T-helper 2 cell treated with Interferon-gamma antibody and Interleukin-4, amounts not matched to agents 5 μg/mL and 100 μg/mL, for 36 hours (primary cell): Measurements from ENCODE around the gene GTF2A1.

Experiments used
- DNase-seq: peaks from one replicate; pipeline ENCODE4 v3.0.0; 2021; ENCODE audit warnings: low spot score
- H3K27ac Mint-ChIP-seq: one replicate; pipeline ENCODE4 v1.8.0; 2021; ENCODE audit warnings: mild to moderate bottlenecking, mixed read lengths
- H3K27me3 Mint-ChIP-seq: one replicate; pipeline ENCODE4 v1.8.0; 2021; ENCODE audit warnings: low read depth, mixed read lengths
- H3K36me3 Mint-ChIP-seq: one replicate; pipeline ENCODE4 v1.8.0; 2021; ENCODE audit warnings: low read depth, mixed read lengths
- H3K4me1 Mint-ChIP-seq: one replicate; pipeline ENCODE4 v1.8.0; 2021; ENCODE audit warnings: low read depth, mixed read lengths
- H3K4me3 Mint-ChIP-seq: one replicate; pipeline ENCODE4 v1.8.0; 2022; ENCODE audit warnings: mild to moderate bottlenecking, moderate library complexity, mixed read lengths
- H3K9me3 Mint-ChIP-seq: one replicate; pipeline ENCODE4 v1.8.0; 2021; ENCODE audit warnings: mixed read lengths

GTF2A1 gene

DNA sequence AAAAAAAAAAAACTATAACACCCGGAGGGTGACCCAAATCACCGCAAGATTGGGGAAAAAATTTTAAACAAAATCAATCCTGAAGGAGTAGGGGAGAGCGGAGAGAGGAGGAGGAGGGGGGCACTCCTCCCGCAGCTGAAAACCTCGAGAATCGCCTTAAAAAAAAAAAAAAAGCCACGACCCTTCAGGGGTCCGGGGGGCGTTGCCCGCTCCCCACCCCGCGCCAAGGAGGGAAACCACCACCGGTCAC lies 254 bp downstream of the GTF2A1 start:
- Mint-ChIP-seq H3K4me1 (peaks cover 31% of the 10 kb centered on the region), H3K27me3 (peaks cover 4% of the 10 kb centered on the region), H3K4me3 (peak overlapping the region; percentile 94), H3K36me3 (peaks cover 20% of the 10 kb centered on the region), H3K27ac (peak overlapping the region; percentile 98), H3K9me3 (peaks cover 3% of the 10 kb centered on the region)
- DNase-seq: no peak

GRCh38 chr14:81219759-81220579 lies 790 bp downstream of the GTF2A1 start:
- peaks cover 4% of the 10 kb centered on the region for H3K27me3 Mint-ChIP-seq
- peaks cover 34% of the 10 kb centered on the region for H3K4me1 Mint-ChIP-seq
- peaks cover 3% of the 10 kb centered on the region for H3K9me3 Mint-ChIP-seq
- H3K36me3 Mint-ChIP-seq: peaks cover 24% of the 10 kb centered on the region
- peak overlapping the region; percentile 100 for H3K4me3 Mint-ChIP-seq
- DNase-seq: peak; percentile 44
- H3K27ac Mint-ChIP-seq: peak overlapping the region; percentile 100

DNA sequence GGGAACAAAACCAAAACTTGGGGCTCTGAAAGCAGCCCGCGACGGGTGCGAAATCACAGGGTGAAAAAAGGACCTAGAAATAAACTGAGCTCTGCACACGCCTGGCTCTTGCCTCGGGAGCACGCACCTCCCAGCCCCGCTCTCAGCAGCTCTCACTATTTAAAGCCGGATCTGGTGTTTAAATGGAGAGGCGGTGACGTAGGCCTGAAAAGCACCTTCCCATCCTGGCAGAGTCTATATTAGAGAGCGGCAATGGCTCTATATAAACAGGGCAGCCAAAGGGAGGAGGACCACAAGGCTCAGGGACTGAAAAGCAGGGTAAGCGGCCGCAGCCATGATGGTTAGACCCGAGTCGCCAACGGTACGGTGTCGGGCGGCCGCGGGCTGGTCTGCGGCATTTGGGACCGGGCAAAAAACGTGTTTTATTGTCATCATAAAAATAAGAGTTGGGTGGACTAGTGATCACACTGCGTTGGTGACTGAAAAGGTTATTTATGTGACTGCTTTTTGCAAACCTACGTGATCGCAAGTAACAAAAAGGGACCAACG lies 1.5 kb downstream of the GTF2A1 start:
- peaks cover 36% of the 10 kb centered on the region for H3K4me1 Mint-ChIP-seq
- H3K27ac Mint-ChIP-seq: peak overlapping the region; percentile 100
- peaks cover 3% of the 10 kb centered on the region for H3K9me3 Mint-ChIP-seq
- DNase-seq: peak; percentile 84
- peak overlapping the region; percentile 100 for H3K4me3 Mint-ChIP-seq
- peaks cover 4% of the 10 kb centered on the region for H3K27me3 Mint-ChIP-seq
- H3K36me3 Mint-ChIP-seq: peaks cover 27% of the 10 kb centered on the region

GRCh38 chr14:81211844-81212243 lies 8.9 kb downstream of the GTF2A1 start:
- no peak for DNase-seq
- peaks cover 40% of the 10 kb centered on the region for H3K4me1 Mint-ChIP-seq
- no peaks in the 10 kb centered on the region for H3K9me3 Mint-ChIP-seq
- no peak overlapping the region for H3K4me3 Mint-ChIP-seq
- no peaks in the 10 kb centered on the region for H3K27me3 Mint-ChIP-seq
- peaks cover 63% of the 10 kb centered on the region for H3K36me3 Mint-ChIP-seq
- H3K27ac Mint-ChIP-seq: no peak overlapping the region

- DNase-seq: no peak
- Mint-ChIP-seq H3K27me3 (no peaks in the 10 kb centered on the region), H3K36me3 (peaks cover 60% of the 10 kb centered on the region), H3K4me1 (peaks cover 37% of the 10 kb centered on the region), H3K4me3 (no peak overlapping the region), H3K27ac (no peak overlapping the region), H3K9me3 (no peaks in the 10 kb centered on the region)
Observed at GRCh38 chr14:81209167-81209836, 11.5 kb downstream of the GTF2A1 start.

GRCh38 chr14:81208489-81208888 lies 12.3 kb downstream of the GTF2A1 start:
- Mint-ChIP-seq H3K27me3 (no peaks in the 10 kb centered on the region), H3K27ac (no peak overlapping the region), H3K9me3 (no peaks in the 10 kb centered on the region), H3K36me3 (peaks cover 58% of the 10 kb centered on the region), H3K4me1 (peaks cover 35% of the 10 kb centered on the region), H3K4me3 (no peak overlapping the region)
- no peak for DNase-seq

GRCh38 chr14:81206115-81206514 lies 14.6 kb downstream of the GTF2A1 start:
- no peak for DNase-seq
- Mint-ChIP-seq H3K27ac (peak overlapping the region; percentile 2), H3K27me3 (no peaks in the 10 kb centered on the region), H3K36me3 (peaks cover 49% of the 10 kb centered on the region), H3K9me3 (no peaks in the 10 kb centered on the region), H3K4me1 (peaks cover 16% of the 10 kb centered on the region), H3K4me3 (no peak overlapping the region)

- Mint-ChIP-seq H3K27ac (no peak overlapping the region), H3K36me3 (peaks cover 47% of the 10 kb centered on the region), H3K4me1 (peaks cover 16% of the 10 kb centered on the region), H3K4me3 (no peak overlapping the region), H3K27me3 (no peaks in the 10 kb centered on the region), H3K9me3 (no peaks in the 10 kb centered on the region)
- DNase-seq: no peak
Observed at GRCh38 chr14:81205639-81206038, 15.1 kb downstream of the GTF2A1 start.

- Mint-ChIP-seq H3K4me3 (peak overlapping the region; percentile 60), H3K36me3 (peaks cover 50% of the 10 kb centered on the region), H3K27me3 (no peaks in the 10 kb centered on the region), H3K4me1 (peaks cover 18% of the 10 kb centered on the region), H3K27ac (peak overlapping the region; percentile 69), H3K9me3 (no peaks in the 10 kb centered on the region)
- peak; percentile 10 for DNase-seq
Observed at GRCh38 chr14:81200054-81200453, 20.7 kb downstream of the GTF2A1 start.

- Mint-ChIP-seq H3K27me3 (no peaks in the 10 kb centered on the region), H3K36me3 (peaks cover 55% of the 10 kb centered on the region), H3K9me3 (no peaks in the 10 kb centered on the region), H3K4me1 (peaks cover 23% of the 10 kb centered on the region), H3K4me3 (no peak overlapping the region), H3K27ac (no peak overlapping the region)
- no peak for DNase-seq
Observed at GRCh38 chr14:81199084-81199483, 21.7 kb downstream of the GTF2A1 start.

DNA sequence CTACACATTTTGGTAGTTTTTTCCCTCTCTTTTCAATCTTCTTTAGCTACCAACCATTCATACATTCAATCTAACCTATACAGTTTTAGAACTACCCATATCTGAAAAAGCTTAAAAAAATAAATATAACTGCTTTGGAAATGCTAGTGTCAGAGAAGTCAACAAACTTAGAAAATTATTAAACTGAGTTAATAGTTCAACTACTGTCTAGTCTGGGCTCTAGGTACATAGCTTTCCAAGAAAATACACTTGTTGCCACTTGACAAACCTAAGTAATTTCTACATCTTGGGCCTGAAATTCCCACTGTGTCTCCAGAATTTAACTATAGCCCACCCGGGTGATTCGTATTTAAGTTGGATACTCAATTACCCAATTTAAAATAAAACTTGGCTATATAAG lies 22.1 kb downstream of the GTF2A1 start:
- no peaks in the 10 kb centered on the region for H3K27me3 Mint-ChIP-seq
- H3K4me3 Mint-ChIP-seq: no peak overlapping the region
- peaks cover 25% of the 10 kb centered on the region for H3K4me1 Mint-ChIP-seq
- H3K9me3 Mint-ChIP-seq: no peaks in the 10 kb centered on the region
- DNase-seq: no peak
- peaks cover 55% of the 10 kb centered on the region for H3K36me3 Mint-ChIP-seq
- no peak overlapping the region for H3K27ac Mint-ChIP-seq

DNA sequence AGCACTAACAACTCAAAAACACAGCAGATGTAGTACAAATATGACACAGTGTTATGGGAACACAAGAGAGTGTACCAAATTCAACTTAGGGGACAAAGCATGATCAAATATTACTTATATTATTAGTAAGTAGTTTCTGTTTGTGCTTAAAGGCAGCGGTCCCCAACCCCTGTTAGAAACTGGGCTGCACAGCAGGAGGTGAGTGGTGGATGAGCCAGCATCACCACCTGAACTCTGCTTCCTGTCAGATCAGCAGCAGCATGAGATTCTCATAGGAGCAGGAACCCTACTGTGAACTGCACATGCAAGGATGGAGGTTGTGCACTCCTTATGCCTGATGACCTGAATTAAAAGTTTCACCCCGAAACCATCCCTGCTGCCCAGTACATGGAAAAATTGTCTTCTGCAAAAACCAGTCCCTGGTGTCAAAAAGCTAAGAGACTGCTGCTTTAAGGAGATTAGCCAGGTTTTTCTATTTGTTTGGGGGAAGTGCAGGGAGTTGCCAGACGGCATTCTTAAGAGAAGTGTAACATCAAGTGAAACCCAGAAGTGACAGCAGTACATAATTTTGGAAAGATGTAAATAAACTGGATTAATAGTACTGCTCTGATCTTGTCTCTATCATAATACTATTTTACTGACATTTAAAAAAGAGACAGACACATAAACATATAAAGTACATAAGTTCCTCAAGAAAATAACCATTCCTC lies 26.7 kb downstream of the GTF2A1 start:
- Mint-ChIP-seq H3K9me3 (no peaks in the 10 kb centered on the region), H3K27ac (peak overlapping the region; percentile 0), H3K4me1 (peaks cover 30% of the 10 kb centered on the region), H3K36me3 (peaks cover 53% of the 10 kb centered on the region), H3K4me3 (no peak overlapping the region), H3K27me3 (no peaks in the 10 kb centered on the region)
- DNase-seq: no peak

DNA sequence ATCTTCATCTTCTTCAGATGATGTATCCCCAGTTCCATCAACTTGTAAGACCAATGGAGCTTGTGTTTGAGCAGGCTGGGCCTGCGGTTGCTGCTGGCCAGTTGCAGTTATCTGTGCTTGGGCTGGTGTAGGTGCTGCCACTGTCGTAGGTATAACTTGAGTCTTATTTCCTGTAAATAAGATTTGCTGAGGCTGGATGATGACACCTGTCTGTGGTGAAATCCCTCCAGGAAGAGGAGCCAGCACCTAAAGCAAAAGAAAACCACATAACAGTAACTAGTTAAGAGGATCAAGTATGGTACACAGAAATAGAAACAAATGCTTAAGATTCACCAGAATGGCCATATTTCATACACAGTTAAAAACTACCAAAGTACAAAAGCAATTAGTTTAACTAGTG lies 28.2 kb downstream of the GTF2A1 start:
- Mint-ChIP-seq H3K36me3 (peaks cover 60% of the 10 kb centered on the region), H3K4me3 (peak overlapping the region; percentile 77), H3K4me1 (peaks cover 39% of the 10 kb centered on the region), H3K27ac (peak overlapping the region; percentile 90), H3K9me3 (no peaks in the 10 kb centered on the region), H3K27me3 (no peaks in the 10 kb centered on the region)
- DNase-seq: no peak
